ENCODE data around the gene SETD1A. TPM values are rescaled to one million over a fixed set of nuclear protein-coding genes. Genes with fewer than 3 reads are reported as not detected.

SETD1A gene
- total and polyA plus RNA-seq, 2 of the 4 experiments (the other 2 are of a cell fraction), result 0.54 to 5.8 TPM

DNA sequence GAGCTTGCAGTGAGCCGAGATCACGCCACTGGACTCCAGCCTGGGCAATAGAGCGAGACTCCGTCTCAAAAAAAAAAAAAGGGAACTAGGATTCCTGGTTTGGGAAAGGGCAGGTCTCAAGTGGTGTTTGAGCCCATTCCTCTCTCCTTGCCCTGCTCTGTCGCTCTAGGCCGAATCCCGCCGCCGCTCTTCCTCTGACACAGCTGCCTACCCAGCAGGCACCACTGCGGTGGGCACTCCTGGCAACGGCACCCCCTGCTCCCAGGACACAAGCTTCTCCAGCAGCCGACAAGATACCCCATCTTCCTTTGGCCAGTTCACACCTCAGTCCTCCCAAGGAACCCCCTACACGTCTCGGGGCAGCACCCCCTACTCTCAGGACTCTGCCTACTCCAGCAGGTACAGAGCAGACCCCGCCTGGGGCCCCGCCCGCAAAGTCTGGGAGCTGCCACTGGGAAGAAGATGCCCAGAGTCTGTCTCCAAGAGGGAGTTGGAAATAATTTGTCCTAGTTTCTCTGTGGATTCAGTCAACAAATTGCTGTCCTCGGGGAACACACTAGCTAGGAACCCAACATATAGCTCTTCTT lies 6.5 kb downstream of the SETD1A start:
- no CpG with 5 or more reads among the region's 18 CpGs for WGBS, 2 experiments (ENCODE audit: extremely low coverage in 2 of 2, insufficient read length in 1 of 2)

More for the DNA sequence above, 6.5 kb downstream of the SETD1A start:
- H2AFZ ChIP-seq (replicated peaks; ENCODE audit: low read length, poor library complexity), result no peak overlapping the region
- H4K91ac ChIP-seq (ENCODE audit: insufficient read depth, low read depth, low read length), result no peak overlapping the region
- ATAC-seq (ENCODE audit: low read depth) (no peak), DNase-seq (no peak)
- no peak for TF ChIP-seq POLR2A (IDR thresholded peaks at IDR 0.05; ENCODE audit: low read depth, low read length)
- TF ChIP-seq, protein P1, sequence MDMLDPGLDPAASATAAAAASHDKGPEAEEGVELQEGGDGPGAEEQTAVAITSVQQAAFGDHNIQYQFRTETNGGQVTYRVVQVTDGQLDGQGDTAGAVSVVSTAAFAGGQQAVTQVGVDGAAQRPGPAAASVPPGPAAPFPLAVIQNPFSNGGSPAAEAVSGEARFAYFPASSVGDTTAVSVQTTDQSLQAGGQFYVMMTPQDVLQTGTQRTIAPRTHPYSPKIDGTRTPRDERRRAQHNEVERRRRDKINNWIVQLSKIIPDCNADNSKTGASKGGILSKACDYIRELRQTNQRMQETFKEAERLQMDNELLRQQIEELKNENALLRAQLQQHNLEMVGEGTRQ (IDR thresholded peaks at IDR 0.05; ENCODE audit: low read depth, low read length), result no peak
- TF ChIP-seq FOS (IDR thresholded peaks at IDR 0.05; ENCODE audit: low read depth, low read length), result no peak
- no peak for TF ChIP-seq RFX5 (IDR thresholded peaks at IDR 0.05; ENCODE audit: low read depth, low read length)
- TF ChIP-seq BHLHE40 (IDR thresholded peaks at IDR 0.05; ENCODE audit: low read depth, low read length), result no peak
- TF ChIP-seq RAD21 (IDR thresholded peaks at IDR 0.05; ENCODE audit: low read length), result no peak
- TF ChIP-seq, protein P2, sequence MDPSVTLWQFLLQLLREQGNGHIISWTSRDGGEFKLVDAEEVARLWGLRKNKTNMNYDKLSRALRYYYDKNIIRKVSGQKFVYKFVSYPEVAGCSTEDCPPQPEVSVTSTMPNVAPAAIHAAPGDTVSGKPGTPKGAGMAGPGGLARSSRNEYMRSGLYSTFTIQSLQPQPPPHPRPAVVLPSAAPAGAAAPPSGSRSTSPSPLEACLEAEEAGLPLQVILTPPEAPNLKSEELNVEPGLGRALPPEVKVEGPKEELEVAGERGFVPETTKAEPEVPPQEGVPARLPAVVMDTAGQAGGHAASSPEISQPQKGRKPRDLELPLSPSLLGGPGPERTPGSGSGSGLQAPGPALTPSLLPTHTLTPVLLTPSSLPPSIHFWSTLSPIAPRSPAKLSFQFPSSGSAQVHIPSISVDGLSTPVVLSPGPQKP (IDR thresholded peaks at IDR 0.05; ENCODE audit: borderline replicate concordance, low read depth, low read length), result no peak
- TF ChIP-seq SMC3 (IDR thresholded peaks at IDR 0.05; ENCODE audit: low read depth, low read length), result no peak
- no peak for TF ChIP-seq CHD1 (IDR thresholded peaks at IDR 0.05; ENCODE audit: low read depth, low read length)
- TF ChIP-seq, protein P3, sequence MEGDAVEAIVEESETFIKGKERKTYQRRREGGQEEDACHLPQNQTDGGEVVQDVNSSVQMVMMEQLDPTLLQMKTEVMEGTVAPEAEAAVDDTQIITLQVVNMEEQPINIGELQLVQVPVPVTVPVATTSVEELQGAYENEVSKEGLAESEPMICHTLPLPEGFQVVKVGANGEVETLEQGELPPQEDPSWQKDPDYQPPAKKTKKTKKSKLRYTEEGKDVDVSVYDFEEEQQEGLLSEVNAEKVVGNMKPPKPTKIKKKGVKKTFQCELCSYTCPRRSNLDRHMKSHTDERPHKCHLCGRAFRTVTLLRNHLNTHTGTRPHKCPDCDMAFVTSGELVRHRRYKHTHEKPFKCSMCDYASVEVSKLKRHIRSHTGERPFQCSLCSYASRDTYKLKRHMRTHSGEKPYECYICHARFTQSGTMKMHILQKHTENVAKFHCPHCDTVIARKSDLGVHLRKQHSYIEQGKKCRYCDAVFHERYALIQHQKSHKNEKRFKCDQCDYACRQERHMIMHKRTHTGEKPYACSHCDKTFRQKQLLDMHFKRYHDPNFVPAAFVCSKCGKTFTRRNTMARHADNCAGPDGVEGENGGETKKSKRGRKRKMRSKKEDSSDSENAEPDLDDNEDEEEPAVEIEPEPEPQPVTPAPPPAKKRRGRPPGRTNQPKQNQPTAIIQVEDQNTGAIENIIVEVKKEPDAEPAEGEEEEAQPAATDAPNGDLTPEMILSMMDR (conservative IDR thresholded peaks at IDR 0.05; ENCODE audit: low read depth, low read length), result no peak
- TF ChIP-seq CEBPB (IDR thresholded peaks at IDR 0.05; ENCODE audit: low read depth, low read length), result no peak
- TF ChIP-seq MXI1 (IDR thresholded peaks at IDR 0.05; ENCODE audit: borderline replicate concordance, low read depth, low read length), result no peak
- TF ChIP-seq MAFK (IDR thresholded peaks at IDR 0.05; ENCODE audit: low read depth, low read length), result no peak
- TF ChIP-seq NFE2L2 (IDR thresholded peaks at IDR 0.05; ENCODE audit: low read depth, low read length), result no peak
- no peak overlapping the region for H3K27ac ChIP-seq (ENCODE audit: insufficient read depth, low read length)
- H3K14ac ChIP-seq (replicated peaks; ENCODE audit: low read depth, low read length), result no peak overlapping the region
- POLR2A ChIA-PET (ENCODE audit: unreplicated experiment), result no interaction called here
- H2BK15ac ChIP-seq (ENCODE audit: low read depth, low read length), result no peak overlapping the region
- dilution Hi-C loops (cut with HindIII; ENCODE audit: low sequenced_read_pairs, unreplicated experiment) (no loop called here), in situ Hi-C loops (cut with MboI; ENCODE audit: low sequenced_read_pairs) (no loop called here), intact Hi-C loops (cut with micrococcal nuclease) (no loop called here)
- no peak overlapping the region for H2AK9ac ChIP-seq (replicated peaks; ENCODE audit: low read depth, low read length, poor library complexity)
- no peaks in the 10 kb centered on the region for H3K27me3 ChIP-seq (ENCODE audit: control insufficient read depth, insufficient read depth, low read length)
- peaks cover 20 to 32% of the 10 kb centered on the region in 2 experiments for H3K79me1 ChIP-seq (ENCODE audit: low read depth in 1 of 2, low read length in 2 of 2)
- no peak overlapping the region for H4K5ac ChIP-seq (ENCODE audit: low read depth, low read length)
- no peaks in the 10 kb centered on the region; the same call in 1 of the 2 replicates for H3K4me1 ChIP-seq (ENCODE audit: control insufficient read depth, insufficient read depth, low read length)
- no peak overlapping the region for H2AK5ac ChIP-seq (ENCODE audit: low read depth, low read length)
- H4K8ac ChIP-seq (ENCODE audit: low read depth in 2 of 2, low read length in 2 of 2), result no peak overlapping the region
- H3K9me1 ChIP-seq (ENCODE audit: insufficient read depth, low read length), result no peaks in the 10 kb centered on the region
- H3K18ac ChIP-seq (ENCODE audit: low read depth, low read length), result no peak overlapping the region
- CTCF ChIA-PET, result interaction anchor here (0.6 kb wide), 1 partner anchor 905 kb away, joined by 3 read pairs; no protein-coding TSS in a partner anchor
- H3K9me3 ChIP-seq (ENCODE audit: control insufficient read depth, insufficient read depth, low read length), result no peaks in the 10 kb centered on the region
- no peak overlapping the region for H2BK120ac ChIP-seq (ENCODE audit: low read depth, low read length)
- H3K4me3 ChIP-seq (ENCODE audit: insufficient read depth, low read depth, low read length), result no peak overlapping the region
- no TSS peak for BruUV-seq (replicated peaks)
- peaks cover 69% of the 10 kb centered on the region for H3K36me3 ChIP-seq (ENCODE audit: control insufficient read depth, insufficient read depth, low read length)
- H3K4ac ChIP-seq (ENCODE audit: low read depth, low read length), result no peak overlapping the region
- H3K9ac ChIP-seq (ENCODE audit: low read depth, low read length), result no peak overlapping the region
- H2BK5ac ChIP-seq (ENCODE audit: low read depth, low read length, poor library complexity, severe bottlenecking), result no peak overlapping the region
- no peak overlapping the region for H3K56ac ChIP-seq (ENCODE audit: extremely low read depth, insufficient read depth, low read length)
- H2BK20ac ChIP-seq (ENCODE audit: low read depth, low read length), result no peak overlapping the region
- H3K23ac ChIP-seq (ENCODE audit: low read depth, low read length), result no peak overlapping the region
- no peak overlapping the region for H3K4me2 ChIP-seq (ENCODE audit: low read depth, low read length)
- H4K20me1 ChIP-seq (ENCODE audit: insufficient read depth, low read length), result peaks cover 11% of the 10 kb centered on the region

Measured in IMR-90 (cell line).